ENCODE results near the gene ANKRD60. TPM values are rescaled to one million over a fixed set of nuclear protein-coding genes. Genes with fewer than 3 reads are reported as not detected.

ANKRD60 gene
- total and polyA plus RNA-seq, 5 donors from 2014 or later = not detected

DNA sequence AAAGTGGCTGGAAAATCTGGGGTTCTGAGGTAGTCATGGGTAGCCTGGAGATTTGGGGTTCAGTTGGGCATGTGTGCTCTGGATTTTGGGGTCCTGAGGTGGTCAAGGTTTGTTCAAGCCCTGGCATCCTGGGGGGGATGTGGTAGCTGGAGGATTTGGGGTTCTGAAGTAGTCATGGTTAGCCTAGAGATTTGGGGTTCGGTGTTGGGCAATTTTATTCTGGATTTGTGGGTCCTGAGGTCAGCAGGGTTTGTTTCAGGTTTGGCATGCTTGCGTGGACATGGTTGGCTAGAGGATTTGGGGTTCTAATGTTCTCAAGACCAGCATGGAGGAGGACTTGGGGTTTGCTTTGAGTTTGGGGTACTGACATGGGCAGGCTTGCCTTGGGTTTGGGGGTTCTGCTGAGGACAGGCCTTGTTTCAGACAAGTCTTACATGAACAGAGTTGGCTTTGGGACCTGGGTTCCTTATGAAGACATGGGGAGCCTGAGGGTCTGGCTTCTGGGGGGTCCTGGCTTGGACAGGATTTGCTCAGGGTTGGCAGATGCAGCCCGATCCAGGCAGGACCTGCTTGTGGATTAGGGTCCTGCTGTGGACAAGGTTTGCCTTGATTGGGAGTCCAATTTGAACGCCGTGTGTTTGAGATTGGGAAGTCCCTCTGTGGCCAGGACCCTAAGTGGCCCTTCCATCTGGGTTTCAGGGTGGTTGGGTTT is 906 bp downstream of the ANKRD60 start:
- DNase-seq = no peak
- H3K27ac ChIP-seq (ENCODE audit: insufficient read depth, low read length, poor library complexity, severe bottlenecking) = no peak overlapping the region
- no peak overlapping the region for H3K4me3 ChIP-seq (ENCODE audit: low read depth, low read length)
- Mint-ChIP-seq H3K4me1 (peaks cover 0 to 20% (median 6%) of the 10 kb centered on the region in 4 donors), H3K27ac (peak overlapping the region in 1 of 3 donors; percentile 70), H3K9me3 (peaks cover 0 to 5% (median 0%) of the 10 kb centered on the region in 7 donors), H3K36me3 (peaks cover 13% of the 10 kb centered on the region), H3K27me3 (peaks cover 61% of the 10 kb centered on the region), H3K4me3 (no peak overlapping the region)
- no peak for ATAC-seq (ENCODE audit: low read depth in 2 of 2)
- no peaks in the 10 kb centered on the region for H3K36me3 ChIP-seq (ENCODE audit: control insufficient read depth, insufficient read depth, low read length)
- no peaks in the 10 kb centered on the region for H3K9me3 ChIP-seq (ENCODE audit: control insufficient read depth in 2 of 2, low read length in 2 of 2)
- peaks cover 9% of the 10 kb centered on the region for H3K4me1 ChIP-seq (ENCODE audit: control insufficient read depth, insufficient read depth, low read length, poor library complexity, severe bottlenecking)
- peaks cover 24% of the 10 kb centered on the region for H3K27me3 ChIP-seq (ENCODE audit: control insufficient read depth, insufficient read depth, low read length)

DNA sequence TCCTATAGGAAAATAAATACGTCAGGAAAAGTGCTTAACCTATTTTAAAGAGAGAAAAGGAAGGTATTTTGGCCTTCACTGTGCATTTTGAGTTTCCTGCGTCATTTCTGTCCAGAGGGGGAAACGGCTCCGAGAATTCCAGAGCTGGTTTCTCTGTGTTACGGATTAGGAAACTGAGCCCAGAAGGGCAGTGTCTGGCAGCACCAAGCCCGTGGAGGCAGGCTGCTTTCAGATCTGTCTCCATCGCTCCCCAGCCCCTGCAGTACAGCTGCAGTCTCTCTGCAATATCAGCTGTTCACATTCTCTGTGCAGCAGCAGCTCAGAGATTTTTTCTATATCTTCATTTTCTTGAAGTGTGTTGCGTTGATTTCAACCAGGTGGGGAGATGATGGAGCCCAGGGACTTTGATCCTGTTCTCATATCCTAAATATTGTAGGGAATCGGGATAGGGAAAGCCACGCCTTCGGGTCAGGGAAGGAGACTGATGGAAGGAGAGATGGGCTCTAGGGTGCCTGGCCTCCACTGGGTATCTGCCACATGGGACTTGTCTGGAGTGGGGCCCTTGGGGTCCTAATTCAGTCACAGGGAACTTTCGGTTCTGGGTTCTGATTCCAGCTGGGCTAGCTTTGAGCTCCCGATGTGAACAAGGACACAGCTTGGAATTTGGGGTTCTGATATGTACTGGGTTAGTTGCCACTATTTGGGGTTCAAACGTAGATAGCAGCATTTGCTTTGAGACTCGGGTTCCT is 2.8 kb downstream of the ANKRD60 start:
- H3K4me1 Mint-ChIP-seq = peaks cover 0 to 30% (median 8%) of the 10 kb centered on the region in 4 donors
- Histone ChIP-seq H3K27me3 (ENCODE audit: control insufficient read depth, insufficient read depth, low read length) (peaks cover 24% of the 10 kb centered on the region), H3K4me3 (ENCODE audit: low read depth, low read length) (no peak overlapping the region), H3K9me3 (ENCODE audit: control insufficient read depth in 2 of 2, low read length in 2 of 2) (no peaks in the 10 kb centered on the region), H3K4me1 (ENCODE audit: control insufficient read depth, insufficient read depth, low read length, poor library complexity, severe bottlenecking) (peaks cover 9% of the 10 kb centered on the region), H3K27ac (ENCODE audit: insufficient read depth, low read length, poor library complexity, severe bottlenecking) (no peak overlapping the region), H3K36me3 (ENCODE audit: control insufficient read depth, insufficient read depth, low read length) (no peaks in the 10 kb centered on the region)
- H3K27ac Mint-ChIP-seq = no peak overlapping the region
- peaks cover 0 to 5% (median 0%) of the 10 kb centered on the region in 7 donors for H3K9me3 Mint-ChIP-seq
- no peak for ATAC-seq (ENCODE audit: low read depth in 2 of 2)
- no peak overlapping the region for H3K4me3 Mint-ChIP-seq
- peaks cover 61% of the 10 kb centered on the region for H3K27me3 Mint-ChIP-seq
- peaks cover 9% of the 10 kb centered on the region for H3K36me3 Mint-ChIP-seq
- DNase-seq = no peak

DNA sequence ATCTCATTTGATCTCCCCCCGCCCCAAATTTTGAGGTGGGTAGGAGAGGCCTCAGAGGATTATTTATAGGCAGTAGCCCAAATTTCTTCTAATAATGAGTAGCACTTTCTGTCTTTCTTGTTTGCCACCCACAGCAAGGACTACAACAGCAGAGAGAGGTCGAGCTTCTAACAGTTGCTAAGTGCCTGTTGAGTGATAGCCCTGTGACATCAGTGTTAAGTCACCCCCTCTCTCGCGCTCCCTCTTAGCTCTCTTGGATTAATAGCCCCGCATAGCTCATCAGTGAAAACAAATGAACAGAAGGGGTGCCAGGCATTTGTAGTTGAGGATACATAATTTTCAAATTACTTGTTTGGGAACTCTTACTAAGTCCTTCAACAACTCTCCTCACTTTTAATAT is 3.5 kb downstream of the ANKRD60 start:
- no peak for ATAC-seq (ENCODE audit: low read depth in 2 of 2)
- no peak overlapping the region for H3K4me3 ChIP-seq (ENCODE audit: low read depth, low read length)
- no peak for DNase-seq
- peaks cover 27% of the 10 kb centered on the region for H3K27me3 ChIP-seq (ENCODE audit: control insufficient read depth, insufficient read depth, low read length)
- Mint-ChIP-seq H3K27ac (no peak overlapping the region), H3K27me3 (peaks cover 57% of the 10 kb centered on the region), H3K9me3 (peaks cover 0 to 5% (median 0%) of the 10 kb centered on the region in 7 donors), H3K4me1 (peaks cover 0 to 30% (median 8%) of the 10 kb centered on the region in 4 donors), H3K4me3 (no peak overlapping the region), H3K36me3 (peaks cover 5% of the 10 kb centered on the region)
- peaks cover 9% of the 10 kb centered on the region for H3K4me1 ChIP-seq (ENCODE audit: control insufficient read depth, insufficient read depth, low read length, poor library complexity, severe bottlenecking)
- H3K36me3 ChIP-seq (ENCODE audit: control insufficient read depth, insufficient read depth, low read length) = no peaks in the 10 kb centered on the region
- no peak overlapping the region for H3K27ac ChIP-seq (ENCODE audit: insufficient read depth, low read length, poor library complexity, severe bottlenecking)
- H3K9me3 ChIP-seq (ENCODE audit: control insufficient read depth in 2 of 2, low read length in 2 of 2) = no peaks in the 10 kb centered on the region

DNA sequence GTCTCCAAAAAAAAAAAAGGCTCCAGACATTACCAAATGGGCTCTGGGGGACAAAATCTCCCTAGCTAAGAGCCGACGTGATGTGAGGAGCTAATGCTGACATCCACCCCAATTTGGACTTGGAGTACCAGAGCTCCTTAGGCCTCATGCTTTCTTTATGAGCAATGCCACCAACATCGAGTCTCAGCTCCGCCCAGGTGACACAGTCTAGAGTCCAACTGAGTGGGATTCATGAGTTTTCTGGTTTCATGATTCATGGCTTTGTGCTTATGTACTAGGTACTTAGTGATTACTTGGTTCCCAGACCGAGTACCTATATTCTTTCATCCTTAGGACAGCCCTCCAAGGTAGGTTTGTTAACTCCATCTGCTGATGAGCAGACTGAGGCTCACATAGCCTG is 4.4 kb downstream of the ANKRD60 start:
- no peak overlapping the region for H3K27ac Mint-ChIP-seq
- no peak for DNase-seq
- Histone ChIP-seq H3K4me1 (ENCODE audit: control insufficient read depth, insufficient read depth, low read length, poor library complexity, severe bottlenecking) (peaks cover 9% of the 10 kb centered on the region), H3K27me3 (ENCODE audit: control insufficient read depth, insufficient read depth, low read length) (peaks cover 29% of the 10 kb centered on the region), H3K27ac (ENCODE audit: insufficient read depth, low read length, poor library complexity, severe bottlenecking) (no peak overlapping the region), H3K36me3 (ENCODE audit: control insufficient read depth, insufficient read depth, low read length) (no peaks in the 10 kb centered on the region), H3K4me3 (ENCODE audit: low read depth, low read length) (no peak overlapping the region), H3K9me3 (ENCODE audit: control insufficient read depth in 2 of 2, low read length in 2 of 2) (peaks cover 0 to 4% of the 10 kb centered on the region in 2 experiments)
- ATAC-seq (ENCODE audit: low read depth in 2 of 2) = no peak
- no peak overlapping the region for H3K4me3 Mint-ChIP-seq
- peaks cover 48% of the 10 kb centered on the region for H3K27me3 Mint-ChIP-seq
- H3K4me1 Mint-ChIP-seq = peaks cover 0 to 27% (median 6%) of the 10 kb centered on the region in 4 donors
- H3K9me3 Mint-ChIP-seq = peaks cover 0 to 5% (median 2%) of the 10 kb centered on the region in 7 donors
- H3K36me3 Mint-ChIP-seq = peaks cover 1% of the 10 kb centered on the region

DNA sequence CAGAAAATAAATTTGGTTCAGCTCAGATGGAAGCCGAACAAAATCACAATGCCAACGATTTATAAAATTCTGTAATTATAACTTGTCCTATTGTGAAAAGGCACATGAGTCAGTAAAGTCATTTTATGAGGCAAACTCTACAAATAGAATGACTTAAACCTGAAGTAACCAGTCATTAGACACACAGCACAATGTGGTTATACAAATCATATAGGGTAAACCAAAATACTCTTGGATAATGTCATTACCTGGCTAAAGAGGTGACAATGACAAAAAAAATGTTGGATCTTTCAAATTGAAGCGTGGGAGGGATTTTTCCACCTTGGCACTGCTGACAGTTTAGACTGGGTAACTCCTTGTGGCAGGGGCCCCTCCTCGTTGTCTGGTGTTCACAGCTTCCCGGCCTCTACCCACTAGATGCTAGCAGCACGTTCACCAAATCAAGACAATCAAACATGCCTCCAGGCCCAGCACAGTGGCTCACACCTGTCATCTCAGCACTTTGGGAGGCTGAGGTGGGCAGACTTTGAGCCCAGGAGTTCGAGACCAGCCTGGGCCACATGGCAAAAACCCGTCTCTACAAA is 5.0 kb downstream of the ANKRD60 start:
- no peak overlapping the region for H3K27ac Mint-ChIP-seq
- Histone ChIP-seq H3K27me3 (ENCODE audit: control insufficient read depth, insufficient read depth, low read length) (peaks cover 30% of the 10 kb centered on the region), H3K9me3 (ENCODE audit: control insufficient read depth in 2 of 2, low read length in 2 of 2) (peaks cover 0 to 8% of the 10 kb centered on the region in 2 experiments), H3K4me1 (ENCODE audit: control insufficient read depth, insufficient read depth, low read length, poor library complexity, severe bottlenecking) (peaks cover 3% of the 10 kb centered on the region), H3K27ac (ENCODE audit: insufficient read depth, low read length, poor library complexity, severe bottlenecking) (no peak overlapping the region), H3K4me3 (ENCODE audit: low read depth, low read length) (no peak overlapping the region), H3K36me3 (ENCODE audit: control insufficient read depth, insufficient read depth, low read length) (no peaks in the 10 kb centered on the region)
- peaks cover 0 to 22% (median 4%) of the 10 kb centered on the region in 4 donors for H3K4me1 Mint-ChIP-seq
- no peak overlapping the region for H3K4me3 Mint-ChIP-seq
- H3K36me3 Mint-ChIP-seq = peaks cover 2% of the 10 kb centered on the region
- H3K9me3 Mint-ChIP-seq = peaks cover 0 to 10% (median 5%) of the 10 kb centered on the region in 7 donors
- peaks cover 46% of the 10 kb centered on the region for H3K27me3 Mint-ChIP-seq
- ATAC-seq (ENCODE audit: low read depth in 2 of 2) = no peak
- DNase-seq = no peak

DNA sequence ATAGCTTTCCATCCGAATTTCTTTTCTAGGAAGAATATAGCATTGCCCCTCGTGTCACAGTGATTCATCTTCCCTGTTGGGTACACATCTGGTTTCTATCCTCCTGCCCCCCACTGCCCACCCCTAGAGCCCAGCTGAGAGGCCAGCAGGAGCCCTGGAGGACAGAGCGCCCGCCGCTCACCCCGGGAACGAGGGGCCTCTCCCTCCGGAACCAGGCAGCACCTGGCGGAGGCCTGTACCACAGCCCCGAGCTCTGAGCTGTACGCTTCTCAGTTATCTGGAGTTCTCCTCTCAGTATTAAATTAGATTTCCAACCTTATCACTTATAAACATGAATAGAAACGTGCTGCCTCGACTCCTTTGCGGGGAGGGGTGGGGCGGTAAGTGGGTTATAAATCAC is 6.0 kb downstream of the ANKRD60 start:
- DNase-seq (no peak), ATAC-seq (ENCODE audit: low read depth in 2 of 2) (no peak)
- Histone ChIP-seq H3K9me3 (ENCODE audit: control insufficient read depth in 2 of 2, low read length in 2 of 2) (peaks cover 0 to 8% of the 10 kb centered on the region in 2 experiments), H3K4me3 (ENCODE audit: low read depth, low read length) (no peak overlapping the region), H3K27me3 (ENCODE audit: control insufficient read depth, insufficient read depth, low read length) (peaks cover 24% of the 10 kb centered on the region), H3K27ac (ENCODE audit: insufficient read depth, low read length, poor library complexity, severe bottlenecking) (no peak overlapping the region), H3K4me1 (ENCODE audit: control insufficient read depth, insufficient read depth, low read length, poor library complexity, severe bottlenecking) (no peaks in the 10 kb centered on the region), H3K36me3 (ENCODE audit: control insufficient read depth, insufficient read depth, low read length) (no peaks in the 10 kb centered on the region)
- Mint-ChIP-seq H3K27me3 (peaks cover 44% of the 10 kb centered on the region), H3K4me1 (peaks cover 0 to 17% (median 4%) of the 10 kb centered on the region in 4 donors), H3K36me3 (peaks cover 2% of the 10 kb centered on the region), H3K9me3 (peaks cover 0 to 14% (median 5%) of the 10 kb centered on the region in 7 donors), H3K4me3 (no peak overlapping the region), H3K27ac (no peak overlapping the region)

DNA sequence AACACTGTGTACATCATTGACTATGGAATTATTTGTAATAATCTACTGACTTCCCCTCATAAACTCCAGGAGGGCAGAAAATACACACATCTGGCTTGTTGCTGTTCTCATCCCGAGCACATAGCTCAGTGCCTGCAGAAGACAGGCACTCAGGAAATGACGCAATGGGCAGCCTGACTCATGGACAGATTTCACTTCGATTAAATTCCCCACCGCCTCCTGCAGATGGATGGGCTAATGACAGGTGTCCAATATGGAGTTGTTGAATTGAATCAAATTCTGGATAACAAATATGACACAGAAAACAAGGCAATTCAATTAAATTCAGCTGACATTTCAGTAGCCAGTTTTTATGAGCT is 9.1 kb downstream of the ANKRD60 start:
- no peak for DNase-seq
- Mint-ChIP-seq H3K27me3 (peaks cover 23% of the 10 kb centered on the region), H3K4me3 (no peak overlapping the region), H3K9me3 (peaks cover 0 to 14% (median 4%) of the 10 kb centered on the region in 7 donors), H3K4me1 (peaks cover 0 to 10% (median 2%) of the 10 kb centered on the region in 4 donors), H3K36me3 (peaks cover 2% of the 10 kb centered on the region), H3K27ac (no peak overlapping the region)
- Histone ChIP-seq H3K27ac (ENCODE audit: insufficient read depth, low read length, poor library complexity, severe bottlenecking) (no peak overlapping the region), H3K4me1 (ENCODE audit: control insufficient read depth, insufficient read depth, low read length, poor library complexity, severe bottlenecking) (no peaks in the 10 kb centered on the region), H3K36me3 (ENCODE audit: control insufficient read depth, insufficient read depth, low read length) (no peaks in the 10 kb centered on the region), H3K27me3 (ENCODE audit: control insufficient read depth, insufficient read depth, low read length) (peaks cover 10% of the 10 kb centered on the region), H3K4me3 (ENCODE audit: low read depth, low read length) (no peak overlapping the region), H3K9me3 (ENCODE audit: control insufficient read depth in 2 of 2, low read length in 2 of 2) (peaks cover 0 to 8% of the 10 kb centered on the region in 2 experiments)
- ATAC-seq (ENCODE audit: low read depth in 2 of 2) = no peak
